Measurements from ENCODE around the gene GRK3.

The GRK3 gene

GRCh38 chr22:25739659-25740344 is 175.3 kb downstream of the GRK3 start:
- H2BK120ac ChIP-seq (ENCODE audit: insufficient read depth, low read length, poor library complexity) = no peak overlapping the region
- H3K4me3 ChIP-seq (ENCODE audit: low read depth, low read length) = no peak overlapping the region
- no peaks in the 10 kb centered on the region for H3K79me1 ChIP-seq (ENCODE audit: low read length)
- no peak overlapping the region for H4K8ac ChIP-seq (ENCODE audit: low read depth, low read length)
- no peak overlapping the region for H2BK5ac ChIP-seq (ENCODE audit: low read depth, low read length, poor library complexity)
- H3K18ac ChIP-seq (ENCODE audit: low read length) = no peak overlapping the region
- no peak overlapping the region for H3K4ac ChIP-seq (ENCODE audit: low read depth, low read length)
- no peaks in the 10 kb centered on the region for H3K27me3 ChIP-seq (ENCODE audit: insufficient read depth, low read length)
- H3K79me2 ChIP-seq (ENCODE audit: control insufficient read depth, insufficient read depth, low read length, poor library complexity) = no peaks in the 10 kb centered on the region
- peaks cover 0 to 4% of the 10 kb centered on the region in 2 experiments for H3K4me1 ChIP-seq (ENCODE audit: control insufficient read depth in 1 of 2, insufficient read depth in 2 of 2, low read length in 2 of 2)
- no peak overlapping the region for H2BK12ac ChIP-seq (ENCODE audit: low read length)
- WGBS (ENCODE audit: extremely low coverage, insufficient coverage, insufficient read length) = no CpG with 5 or more reads among the region's 11 CpGs
- H2AK5ac ChIP-seq (ENCODE audit: low read length) = no peak overlapping the region
- DNase-seq = no peak
- no peak overlapping the region for H3K14ac ChIP-seq (ENCODE audit: low read length)
- no peak overlapping the region for H3K23ac ChIP-seq (ENCODE audit: low read length)
- H3K4me2 ChIP-seq (ENCODE audit: low read length) = no peak overlapping the region
- H2AFZ ChIP-seq (ENCODE audit: insufficient read depth, low read length, poor library complexity) = no peak overlapping the region
- H4K91ac ChIP-seq (ENCODE audit: low read depth, low read length) = no peak overlapping the region
- no peak overlapping the region for H4K12ac ChIP-seq (ENCODE audit: low read depth, low read length)
- no peak overlapping the region for H3K27ac ChIP-seq (ENCODE audit: low read depth, low read length)
- no peak overlapping the region for H3K9ac ChIP-seq (ENCODE audit: low read length)
- no peaks in the 10 kb centered on the region for H3K9me3 ChIP-seq (ENCODE audit: insufficient read depth, low read depth, low read length)
- H3K36me3 ChIP-seq (ENCODE audit: control insufficient read depth in 1 of 2, insufficient read depth in 2 of 2, low read length in 2 of 2) = no peaks in the 10 kb centered on the region

GRCh38 chr22:25741692-25742626 is 177.5 kb downstream of the GRK3 start, which contains the start of gene MYO18B:
Gene MYO18B, plus strand, starts transcription at chr22:25742188. Its CDS starts 18,905 bp downstream, at chr22:25761093.
- Histone ChIP-seq H4K12ac (ENCODE audit: low read depth, low read length) (no peak within 1 kb of the TSS), H3K9ac (ENCODE audit: low read length) (no peak within 1 kb of the TSS), H3K9me3 (ENCODE audit: insufficient read depth, low read depth, low read length) (no peaks in the 10 kb centered on the region), H2BK120ac (ENCODE audit: insufficient read depth, low read length, poor library complexity) (peak within 1 kb of the TSS; percentile 39), H3K79me2 (ENCODE audit: control insufficient read depth, insufficient read depth, low read length, poor library complexity) (no peaks in the 10 kb centered on the region), H3K4ac (ENCODE audit: low read depth, low read length) (no peak within 1 kb of the TSS), H3K4me1 (ENCODE audit: control insufficient read depth in 1 of 2, insufficient read depth in 2 of 2, low read length in 2 of 2) (peaks cover 0 to 4% of the 10 kb centered on the region in 2 experiments), H2AK5ac (ENCODE audit: low read length) (no peak within 1 kb of the TSS), H3K14ac (ENCODE audit: low read length) (no peak within 1 kb of the TSS), H4K91ac (ENCODE audit: low read depth, low read length) (peak within 1 kb of the TSS; percentile 25), H3K79me1 (ENCODE audit: low read length) (no peaks in the 10 kb centered on the region), H3K23ac (ENCODE audit: low read length) (no peak within 1 kb of the TSS), H2BK5ac (ENCODE audit: low read depth, low read length, poor library complexity) (no peak within 1 kb of the TSS), H3K4me3 (ENCODE audit: low read depth, low read length) (no peak within 1 kb of the TSS), H3K27ac (ENCODE audit: low read depth, low read length) (no peak within 1 kb of the TSS), H2AFZ (ENCODE audit: insufficient read depth, low read length, poor library complexity) (no peak within 1 kb of the TSS), H3K18ac (ENCODE audit: low read length) (no peak within 1 kb of the TSS), H3K36me3 (ENCODE audit: control insufficient read depth in 1 of 2, insufficient read depth in 2 of 2, low read length in 2 of 2) (no peaks in the 10 kb centered on the region), H4K8ac (ENCODE audit: low read depth, low read length) (no peak within 1 kb of the TSS), H3K4me2 (ENCODE audit: low read length) (no peak within 1 kb of the TSS), H3K27me3 (ENCODE audit: insufficient read depth, low read length) (no peaks in the 10 kb centered on the region), H2BK12ac (ENCODE audit: low read length) (no peak within 1 kb of the TSS)
- no CpG with 5 or more reads among the region's 36 CpGs for WGBS (ENCODE audit: extremely low coverage, insufficient coverage, insufficient read length)
- DNase-seq = peak; percentile 50 to 75

GRCh38 chr22:25742918-25743708 is 178.6 kb downstream of the GRK3 start:
- no peak for DNase-seq
- Histone ChIP-seq H3K79me2 (ENCODE audit: control insufficient read depth, insufficient read depth, low read length, poor library complexity) (no peaks in the 10 kb centered on the region), H3K4ac (ENCODE audit: low read depth, low read length) (no peak overlapping the region), H3K9me3 (ENCODE audit: insufficient read depth, low read depth, low read length) (no peaks in the 10 kb centered on the region), H2AK5ac (ENCODE audit: low read length) (no peak overlapping the region), H3K4me3 (ENCODE audit: low read depth, low read length) (no peak overlapping the region), H3K14ac (ENCODE audit: low read length) (no peak overlapping the region), H3K9ac (ENCODE audit: low read length) (no peak overlapping the region), H2BK5ac (ENCODE audit: low read depth, low read length, poor library complexity) (no peak overlapping the region), H3K18ac (ENCODE audit: low read length) (no peak overlapping the region), H2BK120ac (ENCODE audit: insufficient read depth, low read length, poor library complexity) (peak overlapping the region; percentile 39), H3K79me1 (ENCODE audit: low read length) (no peaks in the 10 kb centered on the region), H3K23ac (ENCODE audit: low read length) (no peak overlapping the region), H2BK12ac (ENCODE audit: low read length) (no peak overlapping the region), H3K36me3 (ENCODE audit: control insufficient read depth in 1 of 2, insufficient read depth in 2 of 2, low read length in 2 of 2) (no peaks in the 10 kb centered on the region), H2AFZ (ENCODE audit: insufficient read depth, low read length, poor library complexity) (no peak overlapping the region), H4K12ac (ENCODE audit: low read depth, low read length) (no peak overlapping the region), H4K91ac (ENCODE audit: low read depth, low read length) (peak overlapping the region; percentile 13), H3K4me1 (ENCODE audit: control insufficient read depth in 1 of 2, insufficient read depth in 2 of 2, low read length in 2 of 2) (peaks cover 0 to 4% of the 10 kb centered on the region in 2 experiments), H3K4me2 (ENCODE audit: low read length) (no peak overlapping the region), H3K27me3 (ENCODE audit: insufficient read depth, low read length) (no peaks in the 10 kb centered on the region), H3K27ac (ENCODE audit: low read depth, low read length) (no peak overlapping the region), H4K8ac (ENCODE audit: low read depth, low read length) (no peak overlapping the region)
- WGBS (ENCODE audit: extremely low coverage, insufficient coverage, insufficient read length) = no CpG with 5 or more reads among the region's 6 CpGs

GRCh38 chr22:25744694-25745093 is 180.2 kb downstream of the GRK3 start:
- H3K9me3 ChIP-seq (ENCODE audit: insufficient read depth, low read depth, low read length) = no peaks in the 10 kb centered on the region
- H3K36me3 ChIP-seq (ENCODE audit: control insufficient read depth in 1 of 2, insufficient read depth in 2 of 2, low read length in 2 of 2) = no peaks in the 10 kb centered on the region
- no peak for DNase-seq
- peaks cover 0 to 4% of the 10 kb centered on the region in 2 experiments for H3K4me1 ChIP-seq (ENCODE audit: control insufficient read depth in 1 of 2, insufficient read depth in 2 of 2, low read length in 2 of 2)
- no peak overlapping the region for H2AK5ac ChIP-seq (ENCODE audit: low read length)
- H3K27me3 ChIP-seq (ENCODE audit: insufficient read depth, low read length) = no peaks in the 10 kb centered on the region
- WGBS (ENCODE audit: extremely low coverage, insufficient coverage, insufficient read length) = no CpG with 5 or more reads among the region's 4 CpGs
- H3K4me3 ChIP-seq (ENCODE audit: low read depth, low read length) = no peak overlapping the region
- no peaks in the 10 kb centered on the region for H3K79me1 ChIP-seq (ENCODE audit: low read length)
- H3K4me2 ChIP-seq (ENCODE audit: low read length) = no peak overlapping the region
- H4K12ac ChIP-seq (ENCODE audit: low read depth, low read length) = no peak overlapping the region
- H3K9ac ChIP-seq (ENCODE audit: low read length) = no peak overlapping the region
- no peak overlapping the region for H3K23ac ChIP-seq (ENCODE audit: low read length)
- no peak overlapping the region for H4K91ac ChIP-seq (ENCODE audit: low read depth, low read length)
- no peak overlapping the region for H3K18ac ChIP-seq (ENCODE audit: low read length)
- H3K27ac ChIP-seq (ENCODE audit: low read depth, low read length) = no peak overlapping the region
- H3K79me2 ChIP-seq (ENCODE audit: control insufficient read depth, insufficient read depth, low read length, poor library complexity) = no peaks in the 10 kb centered on the region
- H3K4ac ChIP-seq (ENCODE audit: low read depth, low read length) = no peak overlapping the region
- no peak overlapping the region for H2BK120ac ChIP-seq (ENCODE audit: insufficient read depth, low read length, poor library complexity)
- no peak overlapping the region for H3K14ac ChIP-seq (ENCODE audit: low read length)
- no peak overlapping the region for H2AFZ ChIP-seq (ENCODE audit: insufficient read depth, low read length, poor library complexity)
- H2BK5ac ChIP-seq (ENCODE audit: low read depth, low read length, poor library complexity) = no peak overlapping the region
- H2BK12ac ChIP-seq (ENCODE audit: low read length) = no peak overlapping the region
- H4K8ac ChIP-seq (ENCODE audit: low read depth, low read length) = no peak overlapping the region

All from trophoblast cell (in vitro differentiated cells and primary cell).